ENCODE data around the gene ERGIC2.

DNA sequence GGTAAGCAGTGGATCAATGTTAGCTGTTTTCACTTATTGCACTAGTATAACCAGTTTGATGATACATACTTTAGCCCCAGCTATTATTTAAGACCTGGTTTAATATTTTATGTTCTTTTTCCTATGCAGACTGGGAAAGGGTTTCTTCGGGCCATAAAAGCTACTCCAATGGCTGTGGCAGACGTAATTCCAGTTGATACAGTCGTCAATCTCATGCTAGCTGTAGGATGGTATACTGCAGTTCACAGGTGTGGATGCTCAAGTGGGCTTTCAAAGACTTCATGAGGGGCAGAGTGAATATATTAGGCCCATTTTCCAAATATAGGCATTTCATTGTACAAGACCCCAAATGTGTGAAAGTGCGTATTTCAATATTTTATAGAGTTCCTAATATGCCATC lies 70.1 kb downstream of the ERGIC2 start:
- TF ChIP-seq, protein P1, sequence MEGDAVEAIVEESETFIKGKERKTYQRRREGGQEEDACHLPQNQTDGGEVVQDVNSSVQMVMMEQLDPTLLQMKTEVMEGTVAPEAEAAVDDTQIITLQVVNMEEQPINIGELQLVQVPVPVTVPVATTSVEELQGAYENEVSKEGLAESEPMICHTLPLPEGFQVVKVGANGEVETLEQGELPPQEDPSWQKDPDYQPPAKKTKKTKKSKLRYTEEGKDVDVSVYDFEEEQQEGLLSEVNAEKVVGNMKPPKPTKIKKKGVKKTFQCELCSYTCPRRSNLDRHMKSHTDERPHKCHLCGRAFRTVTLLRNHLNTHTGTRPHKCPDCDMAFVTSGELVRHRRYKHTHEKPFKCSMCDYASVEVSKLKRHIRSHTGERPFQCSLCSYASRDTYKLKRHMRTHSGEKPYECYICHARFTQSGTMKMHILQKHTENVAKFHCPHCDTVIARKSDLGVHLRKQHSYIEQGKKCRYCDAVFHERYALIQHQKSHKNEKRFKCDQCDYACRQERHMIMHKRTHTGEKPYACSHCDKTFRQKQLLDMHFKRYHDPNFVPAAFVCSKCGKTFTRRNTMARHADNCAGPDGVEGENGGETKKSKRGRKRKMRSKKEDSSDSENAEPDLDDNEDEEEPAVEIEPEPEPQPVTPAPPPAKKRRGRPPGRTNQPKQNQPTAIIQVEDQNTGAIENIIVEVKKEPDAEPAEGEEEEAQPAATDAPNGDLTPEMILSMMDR (IDR thresholded peaks at IDR 0.05), result no peak
- TF ChIP-seq POLR2AphosphoS5 (IDR thresholded peaks at IDR 0.05; ENCODE audit: insufficient read depth in 1 of 2, low read depth in 1 of 2) (no peak), POLR2A (IDR thresholded peaks at IDR 0.05) (no peak)
